COLO668 (cell line): ENCODE results near the gene RAB3A.
"Not testable (repeated sequence)": the region's sequence is repeated elsewhere in the genome, so short reads cannot be mapped to it uniquely, and the experiment has no call there.

Experiments
- DNase-seq: peaks from one replicate; lab custom pipeline; 2025; ENCODE audit not compliant: unreplicated experiment; lab: John Stamatoyannopoulos, UW

The RAB3A gene

DNA sequence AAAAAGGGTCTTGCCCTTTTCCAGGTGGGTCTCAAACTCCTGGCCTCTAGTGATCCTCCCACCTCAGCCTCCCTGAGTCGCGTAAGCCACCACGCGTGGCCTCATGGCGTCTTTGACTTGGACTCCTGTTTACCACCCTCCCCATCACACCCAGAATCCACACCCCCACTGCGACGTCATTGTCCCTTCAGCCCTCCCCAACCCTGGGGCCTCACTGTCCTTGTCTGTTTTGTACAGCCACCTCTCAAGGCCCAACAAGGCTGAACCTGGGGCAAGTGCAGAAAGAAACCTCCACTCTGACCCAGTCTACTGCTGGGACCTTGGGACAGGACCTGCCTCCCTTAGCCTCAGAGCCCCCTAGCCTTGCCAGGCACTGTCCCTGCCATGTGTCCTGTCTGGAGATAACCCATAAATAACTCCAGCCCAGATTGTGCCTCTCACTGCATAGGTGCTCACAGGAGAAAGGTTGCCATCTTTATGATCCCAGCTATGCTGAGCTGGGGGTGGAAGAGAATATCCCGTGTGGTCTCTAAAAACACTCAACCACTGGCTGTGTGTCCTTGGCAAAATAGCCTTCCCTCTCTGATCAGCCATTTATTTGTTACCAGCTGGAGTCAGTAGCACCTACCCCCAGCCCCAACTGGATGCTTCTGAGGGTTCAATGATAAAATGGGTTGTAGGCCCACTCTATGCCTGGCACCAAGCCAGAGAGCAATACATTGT is 32.1 kb downstream of the RAB3A start:
- no peak for DNase-seq

DNA sequence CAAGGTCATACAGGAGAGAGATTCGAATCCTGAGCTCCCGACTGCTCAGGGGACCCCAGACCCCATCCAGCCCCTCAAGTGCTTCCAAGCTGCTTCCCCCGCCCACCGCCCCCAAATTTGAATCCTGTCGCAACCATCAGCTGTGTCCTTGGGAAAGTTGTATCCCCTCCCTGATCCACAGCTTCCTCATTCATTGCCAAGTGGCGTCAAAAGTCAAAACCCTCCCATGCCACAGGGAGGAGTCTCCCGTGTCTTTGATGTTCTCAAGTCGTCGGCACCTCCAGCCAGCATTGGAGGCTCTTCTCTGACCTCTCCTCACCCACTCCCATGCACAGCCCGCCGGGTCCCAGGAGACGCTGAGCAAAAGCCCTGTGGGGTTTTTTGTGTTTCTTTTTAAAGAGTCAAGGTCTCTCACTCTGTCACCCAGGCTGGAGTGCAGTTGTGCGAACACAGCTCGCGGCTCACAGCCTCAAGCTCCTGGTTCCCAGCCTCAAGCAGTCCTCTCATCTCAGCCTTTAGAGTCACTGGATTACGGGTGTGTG is 33.1 kb downstream of the RAB3A start:
- DNase-seq, result no peak

DNA sequence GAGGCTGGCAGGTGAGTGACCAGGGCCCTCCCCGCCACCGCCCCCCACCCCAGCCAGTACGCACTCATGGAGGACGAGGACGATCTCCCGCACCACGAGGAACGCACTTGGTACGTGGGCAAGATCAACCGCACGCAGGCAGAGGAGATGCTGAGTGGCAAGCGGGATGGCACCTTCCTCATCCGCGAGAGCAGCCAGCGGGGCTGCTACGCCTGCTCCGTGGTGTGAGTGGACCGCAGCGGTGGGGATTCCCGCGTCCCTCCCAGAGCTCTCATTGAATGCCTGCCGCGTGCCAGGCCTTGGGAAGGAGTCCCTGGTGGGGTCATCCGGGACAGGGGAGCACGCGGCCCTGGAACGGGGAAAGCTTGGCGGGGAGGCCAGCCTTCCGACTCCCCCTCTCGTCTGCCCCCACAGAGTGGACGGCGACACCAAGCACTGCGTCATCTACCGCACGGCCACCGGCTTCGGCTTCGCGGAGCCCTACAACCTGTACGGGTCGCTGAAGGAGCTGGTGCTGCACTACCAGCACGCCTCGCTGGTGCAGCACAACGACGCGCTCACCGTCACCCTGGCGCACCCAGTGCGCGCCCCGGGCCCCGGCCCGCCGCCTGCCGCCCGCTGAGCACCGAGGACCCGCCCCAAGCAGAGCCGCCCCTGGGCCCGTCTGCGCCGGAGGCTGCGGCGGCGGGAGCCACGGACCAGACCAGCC is 35.0 kb downstream of the RAB3A start:
- DNase-seq, result no peak

DNA sequence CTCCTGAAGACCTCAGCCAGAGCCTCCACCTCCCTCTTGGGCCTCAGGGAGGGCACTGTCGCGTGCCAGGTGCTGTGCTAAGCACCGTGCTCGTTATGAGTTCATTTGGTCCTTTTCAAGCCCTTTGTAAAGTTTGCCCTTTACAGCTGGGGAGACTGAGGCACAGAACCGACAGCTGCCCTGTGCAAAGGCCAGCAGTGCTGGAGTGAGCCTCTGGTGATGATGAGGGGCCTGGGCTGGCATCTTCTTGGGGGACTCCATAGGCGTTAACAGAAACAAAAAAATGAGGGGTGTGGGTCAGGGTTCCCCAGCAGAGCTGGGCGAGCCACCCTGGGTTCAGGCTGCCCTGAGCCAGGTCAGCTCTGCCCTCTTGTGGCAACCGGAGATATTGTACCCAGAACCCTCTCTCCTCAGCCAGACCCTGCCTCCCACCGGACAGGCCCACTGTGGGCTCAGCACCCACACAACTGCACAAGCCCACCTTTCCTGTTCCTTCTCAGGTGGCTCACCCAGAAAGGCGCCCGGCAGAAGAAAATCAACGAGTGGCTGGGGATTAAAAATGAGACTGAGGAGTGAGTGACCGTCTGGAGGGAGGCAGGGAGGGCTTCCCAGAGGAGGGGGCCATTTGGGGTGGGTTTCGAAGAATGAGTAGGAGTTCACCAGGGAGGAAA is 35.7 kb downstream of the RAB3A start:
- DNase-seq, result peak; percentile 42

DNA sequence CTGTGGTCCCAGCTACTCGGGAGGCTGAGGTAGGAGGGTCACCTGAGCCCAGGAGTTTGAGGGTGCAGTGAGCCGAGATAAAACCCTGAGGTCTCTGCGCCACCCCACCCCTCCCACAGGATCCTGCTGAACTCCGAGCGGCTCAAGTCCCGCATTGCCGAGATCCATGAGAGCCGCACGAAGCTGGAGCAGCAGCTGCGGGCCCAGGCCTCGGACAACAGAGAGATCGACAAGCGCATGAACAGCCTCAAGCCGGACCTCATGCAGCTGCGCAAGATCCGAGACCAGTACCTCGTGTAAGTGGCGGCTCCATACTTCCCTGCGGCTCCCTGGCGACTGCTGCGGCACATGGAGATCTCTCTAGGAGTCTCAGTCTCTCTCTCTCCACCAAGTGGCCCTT is 36.8 kb downstream of the RAB3A start:
- no peak for DNase-seq

DNA sequence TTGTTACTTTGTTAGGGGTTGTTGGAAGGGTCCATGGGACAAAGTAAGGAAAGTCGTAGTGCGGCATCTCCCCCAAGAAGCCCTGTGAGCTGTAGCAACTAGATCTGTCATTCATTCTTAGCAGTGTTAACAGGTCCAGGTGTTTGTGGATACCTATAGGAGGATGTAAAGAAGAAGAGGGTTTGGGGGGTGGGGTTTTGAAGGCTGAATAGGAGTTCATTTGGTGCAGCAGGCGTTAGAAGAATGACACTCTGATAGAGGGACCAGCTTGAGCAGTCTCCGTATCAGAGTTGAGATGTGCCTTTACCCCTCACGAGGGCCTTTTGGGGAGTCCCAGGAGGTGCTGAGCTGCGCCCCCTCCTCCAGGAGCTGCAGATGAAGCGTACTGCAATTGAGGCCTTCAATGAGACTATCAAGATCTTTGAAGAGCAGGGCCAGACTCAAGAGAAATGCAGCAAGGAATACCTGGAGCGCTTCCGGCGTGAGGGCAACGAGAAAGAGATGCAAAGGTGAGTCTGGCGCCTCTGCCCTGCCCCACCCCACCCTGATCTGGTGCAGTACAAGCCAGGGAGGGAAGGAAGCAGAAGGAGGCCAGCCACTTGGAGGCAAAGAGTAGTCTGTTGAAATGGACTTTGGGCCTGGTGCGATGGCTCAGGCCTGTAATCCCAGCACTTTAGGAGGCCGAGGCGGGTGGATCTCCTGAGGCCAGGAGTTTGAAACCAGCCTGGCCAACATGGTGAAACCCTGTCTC is 37.9 kb downstream of the RAB3A start:
- no peak for DNase-seq

DNA sequence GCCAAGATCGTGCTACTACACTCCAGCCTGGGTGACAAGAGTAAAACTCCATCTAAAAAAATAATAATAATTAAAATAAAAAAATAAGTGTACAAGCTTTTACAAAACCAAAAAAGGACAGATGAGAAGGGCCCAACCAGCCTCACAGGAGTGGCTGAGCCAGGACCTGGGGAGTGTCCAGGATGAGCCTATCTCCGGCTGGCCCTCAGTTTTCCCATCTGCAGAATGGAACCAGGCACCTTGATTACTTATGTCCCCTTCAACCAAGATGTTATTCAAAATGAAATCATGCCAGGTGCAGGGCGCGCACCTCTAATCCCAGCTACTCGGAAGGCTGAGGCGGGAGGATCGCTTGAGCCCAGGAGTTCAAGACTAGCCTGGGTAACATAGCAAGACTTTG is 39.8 kb downstream of the RAB3A start:
- DNase-seq, result no peak

DNA sequence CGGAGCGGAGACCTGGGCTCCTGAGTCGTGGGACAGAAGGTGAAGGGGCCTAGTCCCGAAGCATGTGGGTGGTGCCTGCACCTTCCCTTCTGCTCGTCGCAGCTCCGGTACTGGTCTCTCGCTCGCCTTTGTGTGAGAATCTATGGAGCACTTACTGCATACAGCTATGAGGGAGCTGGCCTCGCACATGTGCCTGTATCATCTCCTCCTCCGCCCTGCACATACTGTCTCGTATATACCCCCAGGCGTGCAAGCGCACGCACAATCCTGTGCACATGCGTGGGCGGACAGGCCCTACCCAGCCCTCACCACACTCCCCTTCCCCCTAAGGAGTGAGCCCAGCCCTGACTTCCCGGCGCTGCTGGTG is 42.2 kb downstream of the RAB3A start:
- DNase-seq, result no peak

DNA sequence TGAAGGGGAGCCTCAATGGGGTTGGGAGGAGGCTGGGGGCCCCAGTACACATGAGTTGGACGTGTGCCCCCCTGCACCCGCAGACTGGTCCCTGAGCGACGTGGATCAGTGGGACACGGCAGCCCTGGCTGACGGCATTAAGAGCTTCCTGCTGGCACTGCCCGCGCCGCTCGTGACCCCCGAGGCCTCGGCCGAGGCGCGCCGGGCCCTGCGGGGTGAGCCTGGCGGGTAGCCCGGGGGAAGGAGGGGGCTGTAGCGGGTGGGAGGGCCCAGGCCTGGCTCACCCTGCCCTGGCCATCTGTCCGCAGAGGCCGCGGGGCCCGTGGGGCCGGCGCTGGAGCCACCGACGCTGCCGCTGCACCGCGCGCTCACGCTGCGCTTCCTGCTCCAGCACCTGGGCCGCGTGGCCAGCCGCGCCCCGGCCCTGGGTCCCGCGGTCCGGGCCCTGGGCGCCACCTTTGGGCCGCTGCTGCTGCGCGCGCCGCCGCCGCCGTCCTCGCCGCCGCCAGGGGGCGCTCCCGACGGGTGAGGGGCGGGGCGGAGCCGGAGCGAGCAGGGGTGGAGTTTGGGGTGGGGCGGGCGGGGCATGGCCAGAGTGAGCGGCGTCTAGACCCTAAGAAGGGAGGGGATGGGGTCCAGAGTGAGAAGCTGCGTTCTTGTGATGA is 42.7 kb downstream of the RAB3A start:
- DNase-seq, result peak; percentile 88

DNA sequence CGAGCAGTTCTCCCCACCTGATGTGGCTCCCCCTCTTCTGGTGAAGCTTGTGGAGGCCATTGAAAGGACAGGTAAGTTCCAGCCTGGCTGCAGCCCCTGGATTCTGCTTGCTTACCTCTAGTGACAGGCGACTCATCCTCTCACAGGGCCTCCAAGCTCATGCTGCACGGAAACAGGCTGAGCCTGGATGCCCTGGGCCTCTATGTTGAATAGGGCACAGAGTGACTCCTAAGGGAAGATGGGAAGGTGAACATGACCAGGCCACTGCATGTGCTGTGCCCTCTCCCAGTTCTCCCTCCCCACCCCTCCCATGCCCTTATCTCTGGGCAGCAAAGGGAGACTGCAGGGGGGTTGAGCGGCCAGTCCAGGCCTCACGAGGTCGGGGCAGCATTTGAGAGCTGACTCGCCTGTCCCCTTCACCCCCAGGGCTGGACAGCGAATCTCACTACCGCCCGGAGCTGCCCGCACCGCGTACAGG is 43.3 kb downstream of the RAB3A start:
- no peak for DNase-seq

DNA sequence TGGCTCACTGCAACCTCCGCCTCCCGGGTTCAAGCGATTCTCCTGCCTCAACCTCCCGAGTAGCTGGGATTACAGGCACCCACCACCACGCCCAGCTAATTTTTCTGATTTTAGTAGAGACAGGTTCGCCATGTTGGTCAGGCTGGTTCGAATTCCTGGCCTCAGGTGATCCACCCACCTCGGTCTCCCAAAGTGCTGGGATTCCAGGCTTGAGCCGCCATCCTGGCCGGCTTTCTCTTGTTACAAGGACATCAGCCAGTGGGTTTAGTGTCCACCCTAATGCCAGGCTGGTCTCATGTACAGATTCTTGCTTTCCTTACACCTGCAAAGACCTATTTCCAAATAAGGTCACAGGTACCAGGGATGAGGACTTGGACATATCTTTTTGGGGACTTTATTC is 44.0 kb downstream of the RAB3A start:
- DNase-seq, result no peak

DNA sequence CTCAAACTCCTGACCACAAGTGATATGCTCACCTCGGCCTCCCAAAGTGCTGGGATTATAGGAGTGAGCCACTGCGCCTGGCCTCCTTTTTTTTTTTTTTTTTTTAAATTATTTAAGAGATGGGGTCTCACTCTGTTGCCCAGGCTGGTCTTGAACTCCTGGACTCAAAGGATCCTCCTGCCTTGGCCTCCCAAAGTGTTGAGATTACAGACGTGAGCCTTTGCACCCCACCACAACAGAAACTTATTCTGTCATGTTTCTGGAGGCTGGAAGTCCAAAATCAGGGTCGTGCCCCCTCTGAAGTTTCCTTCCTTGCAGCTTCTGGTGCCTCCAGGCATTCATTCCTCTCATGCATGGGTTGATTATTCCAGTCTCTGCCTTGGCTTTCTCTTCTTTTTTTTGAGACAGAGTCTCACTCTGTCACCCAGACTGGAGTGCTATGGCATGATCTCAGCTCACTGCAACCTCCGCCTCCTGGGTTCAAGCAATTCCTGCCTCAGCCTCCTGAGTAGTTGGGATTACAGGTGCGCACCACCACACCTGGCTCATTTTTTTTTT is 44.7 kb downstream of the RAB3A start:
- DNase-seq, result not testable (repeated sequence)

DNA sequence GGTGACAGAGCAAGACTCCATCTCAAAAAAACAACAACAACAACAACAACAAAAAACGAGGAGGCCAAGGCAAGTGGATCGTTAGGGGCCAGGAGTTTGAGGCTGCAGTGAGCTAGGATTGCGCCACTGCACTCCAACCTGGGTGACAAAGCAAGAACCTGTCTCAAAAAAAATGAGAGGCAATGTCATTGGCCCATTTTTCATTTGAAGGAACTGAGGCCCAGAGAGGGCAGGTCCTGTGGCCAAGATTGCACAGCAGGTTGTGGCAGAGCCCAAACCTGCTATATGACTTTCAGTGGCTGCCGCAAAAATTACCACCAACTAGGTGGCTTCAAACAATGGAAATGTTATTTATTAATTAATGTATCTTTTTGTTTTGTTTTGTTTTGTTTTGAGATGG is 45.4 kb downstream of the RAB3A start:
- no peak for DNase-seq

DNA sequence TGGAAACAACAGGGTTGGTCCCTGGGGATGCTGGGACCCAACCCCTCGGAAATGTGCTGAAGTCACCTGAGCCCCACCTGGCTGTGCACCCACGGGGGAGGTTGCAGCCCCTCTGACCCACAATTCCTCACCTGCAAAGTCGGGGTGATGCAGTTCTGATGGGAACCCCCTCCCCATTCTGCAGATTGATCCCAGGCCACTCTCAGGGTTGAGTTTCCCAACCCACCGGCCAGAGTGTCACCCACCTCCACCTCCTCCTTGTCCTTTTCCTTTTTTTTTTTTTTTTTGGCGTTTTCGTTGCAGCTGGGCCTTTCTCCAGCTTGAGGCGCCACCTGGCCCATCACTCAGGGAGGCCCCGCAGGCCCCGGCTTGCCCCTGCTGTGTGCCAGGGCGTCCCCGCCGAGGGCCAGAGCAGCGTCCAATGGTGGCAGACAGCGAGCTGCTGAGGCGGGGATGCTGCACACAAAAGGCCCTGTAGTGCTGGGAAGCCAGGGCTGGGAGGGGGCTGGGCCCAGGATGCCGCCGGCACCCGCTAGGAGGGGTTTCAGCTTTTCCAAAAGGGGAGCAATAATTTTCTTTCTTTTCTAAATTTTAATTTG is 46.3 kb downstream of the RAB3A start:
- peak; percentile 79 for DNase-seq

DNA sequence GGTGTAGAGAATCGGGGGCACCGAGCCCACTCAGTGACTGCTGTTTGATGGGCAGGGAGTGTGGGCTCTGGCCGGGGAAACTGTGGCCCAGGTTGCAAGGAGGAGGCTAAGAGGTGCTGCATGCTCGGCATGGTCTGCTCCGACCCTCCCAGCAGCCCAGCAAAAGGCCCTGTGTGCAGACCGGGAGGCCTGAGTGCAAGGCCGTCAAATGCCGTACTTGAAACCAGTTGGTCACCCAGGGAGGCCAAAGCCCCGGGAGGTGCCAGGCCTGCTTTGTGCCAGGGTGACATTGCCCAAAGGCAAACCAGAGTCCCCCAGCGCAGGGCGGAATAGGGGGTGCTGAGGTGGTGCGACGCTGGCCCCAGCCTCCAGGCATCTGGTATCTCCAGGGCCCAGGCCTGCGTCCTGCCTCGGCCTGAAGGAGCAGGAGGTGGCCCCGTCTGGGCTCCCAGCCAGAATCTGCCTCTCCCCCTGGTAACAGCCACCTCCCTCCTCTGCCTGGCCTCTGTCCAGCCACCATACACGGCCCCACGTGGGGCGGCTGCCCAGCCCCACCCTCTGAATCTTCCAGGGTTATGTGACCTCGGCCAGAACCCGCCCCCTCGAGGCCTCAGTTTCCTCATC is 46.9 kb downstream of the RAB3A start:
- DNase-seq, result peak; percentile 91

DNA sequence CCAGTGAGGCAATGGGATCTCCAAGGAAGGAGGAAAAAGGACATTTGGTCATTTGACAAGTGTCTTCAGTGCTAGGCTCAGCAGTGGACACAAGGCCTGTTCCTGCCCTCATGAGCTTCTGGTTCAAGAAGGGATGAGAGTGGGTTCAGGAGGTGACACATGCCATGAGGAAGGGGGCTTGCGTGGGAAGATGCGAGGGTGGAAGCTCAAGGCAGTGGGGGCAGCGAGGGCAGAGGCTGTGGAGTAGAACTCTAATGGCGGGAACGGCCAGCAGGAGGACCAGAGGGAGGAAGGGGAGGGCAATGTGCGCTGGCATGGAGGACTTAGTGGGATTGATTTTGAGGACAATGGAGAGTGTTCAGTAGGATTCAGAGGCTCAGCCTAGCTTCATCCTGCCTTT is 47.6 kb downstream of the RAB3A start:
- DNase-seq, result no peak

DNA sequence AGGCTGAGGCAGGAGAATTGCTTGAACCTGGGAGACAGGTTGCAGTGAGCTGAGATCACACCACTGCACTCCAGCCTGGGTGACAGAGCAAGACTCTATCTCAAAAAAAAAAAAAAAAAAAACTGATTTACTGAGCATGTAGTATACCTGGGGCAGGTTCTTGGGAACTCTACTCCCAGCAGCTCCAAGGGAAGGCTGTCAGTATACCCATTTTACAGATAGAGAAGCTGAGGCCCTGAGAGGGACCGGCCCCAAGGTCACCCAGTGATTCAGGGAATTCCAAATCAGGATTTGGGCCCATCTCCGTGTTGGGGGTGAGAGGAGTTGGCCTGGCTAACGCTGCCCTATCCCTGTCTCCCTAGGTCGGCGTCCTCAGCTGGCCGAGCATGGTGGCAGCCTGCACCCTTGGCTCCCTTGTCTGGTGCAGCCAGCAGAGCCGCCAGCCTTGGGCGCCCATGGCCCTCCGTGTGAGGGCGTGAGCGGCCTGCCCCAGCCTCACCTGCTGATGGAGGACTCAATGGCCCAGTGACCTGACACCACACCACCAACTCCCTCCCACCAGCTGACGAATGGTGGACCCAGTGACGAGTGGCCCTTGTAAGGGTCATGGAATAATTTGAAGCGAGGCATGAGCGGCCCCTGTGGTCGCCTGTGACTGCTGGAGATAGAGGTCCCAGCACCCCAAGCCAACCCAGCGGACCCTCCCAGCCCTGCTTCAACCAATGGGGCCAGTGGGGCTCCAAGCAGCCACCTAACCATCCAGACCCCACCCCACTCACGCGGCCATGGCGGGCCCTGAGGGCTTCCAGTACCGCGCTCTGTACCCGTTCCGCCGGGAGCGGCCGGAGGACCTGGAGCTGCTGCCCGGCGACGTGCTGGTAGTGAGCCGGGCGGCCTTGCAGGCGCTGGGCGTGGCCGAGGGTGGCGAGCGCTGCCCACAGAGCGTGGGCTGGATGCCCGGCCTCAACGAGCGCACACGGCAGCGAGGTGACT is 48.5 kb downstream of the RAB3A start:
- DNase-seq, result no peak

DNA sequence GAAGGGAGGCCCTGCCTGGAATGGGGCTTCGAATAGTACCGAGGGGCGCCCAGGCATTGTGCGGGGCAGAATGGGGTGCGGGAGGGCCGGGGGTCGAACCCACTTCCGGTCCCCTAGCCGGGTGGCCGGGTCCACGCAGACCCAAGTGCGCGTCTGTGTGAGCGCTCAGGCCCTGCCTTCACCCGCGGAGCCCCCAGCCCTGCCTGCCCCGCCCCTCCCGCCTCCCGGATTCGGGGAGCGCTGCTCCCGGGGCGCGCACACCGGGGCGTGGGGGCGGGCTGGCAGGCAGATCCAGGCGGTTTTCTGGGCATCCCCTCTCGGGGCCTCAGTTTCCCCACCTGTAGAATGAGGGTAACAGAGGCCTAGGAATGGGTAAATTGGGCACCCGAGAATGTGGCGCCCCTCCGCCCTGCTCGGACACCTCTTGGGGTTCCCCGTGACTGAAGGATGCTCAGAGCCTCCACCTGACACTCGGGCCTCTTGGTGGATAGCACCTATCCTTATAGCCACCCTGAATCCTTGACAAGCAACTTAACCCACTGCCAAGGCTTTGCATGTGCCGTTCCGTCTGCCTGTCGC is 50.2 kb downstream of the RAB3A start:
- peak; percentile 37 for DNase-seq
